NCI-H1694 (cell line): ENCODE data around the gene MB21D2.
"Not testable (repeated sequence)": the region's sequence is repeated elsewhere in the genome, so short reads cannot be mapped to it uniquely, and the experiment has no call there.

Source experiments
- DNase-seq: peaks from one replicate; lab custom pipeline; 2025; lab: John Stamatoyannopoulos, UW

MB21D2 gene

DNA sequence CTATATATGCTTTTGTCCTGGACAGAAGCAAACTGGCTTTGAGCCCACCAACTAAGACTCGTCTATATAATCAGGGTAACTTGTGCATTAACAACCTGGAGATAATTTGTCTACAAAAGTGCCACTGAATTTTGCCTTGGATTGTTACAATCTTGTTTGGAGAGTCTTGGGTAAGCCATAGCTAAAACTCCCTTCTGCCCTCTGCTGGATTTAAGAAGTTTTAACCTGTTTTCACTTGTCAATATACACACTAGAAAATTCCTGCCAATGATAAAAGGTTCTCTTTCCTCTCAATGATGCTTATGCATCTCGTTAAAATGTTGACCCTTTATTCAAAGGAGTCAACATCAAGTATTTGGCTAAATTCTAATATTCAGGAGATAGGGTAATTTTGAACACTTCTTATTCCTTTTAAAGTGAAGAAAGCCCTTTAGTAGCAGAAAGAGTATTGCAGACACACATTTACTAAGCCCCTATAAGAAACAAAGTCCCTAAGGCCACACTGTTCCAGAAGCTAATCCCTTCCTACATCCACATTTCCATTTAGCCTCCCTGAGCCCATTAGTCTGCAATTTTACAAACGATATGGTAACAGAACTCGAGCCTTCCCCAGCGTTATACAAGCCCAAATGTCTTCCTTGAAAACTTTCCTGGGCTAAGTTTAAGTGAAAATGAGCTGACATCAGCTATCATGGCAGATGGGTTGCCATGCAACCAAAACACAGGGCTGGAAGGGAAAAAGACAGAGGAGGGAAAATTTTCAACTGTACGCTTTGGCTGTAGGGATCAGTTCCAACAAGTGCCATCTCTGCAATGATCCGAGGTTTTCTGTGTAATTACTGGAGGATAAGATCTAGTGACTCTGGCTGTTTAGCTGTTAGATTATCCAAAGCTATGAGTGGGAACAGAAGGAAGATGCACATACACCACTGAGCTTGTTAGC is 114.4 kb downstream of the MB21D2 start:
- peak; percentile 18 for DNase-seq

- no peak for DNase-seq
Measured at GRCh38 chr3:192801985-192802384, 115.7 kb downstream of the MB21D2 start.

GRCh38 chr3:192799721-192800120 is 117.9 kb downstream of the MB21D2 start:
- no peak for DNase-seq

DNA sequence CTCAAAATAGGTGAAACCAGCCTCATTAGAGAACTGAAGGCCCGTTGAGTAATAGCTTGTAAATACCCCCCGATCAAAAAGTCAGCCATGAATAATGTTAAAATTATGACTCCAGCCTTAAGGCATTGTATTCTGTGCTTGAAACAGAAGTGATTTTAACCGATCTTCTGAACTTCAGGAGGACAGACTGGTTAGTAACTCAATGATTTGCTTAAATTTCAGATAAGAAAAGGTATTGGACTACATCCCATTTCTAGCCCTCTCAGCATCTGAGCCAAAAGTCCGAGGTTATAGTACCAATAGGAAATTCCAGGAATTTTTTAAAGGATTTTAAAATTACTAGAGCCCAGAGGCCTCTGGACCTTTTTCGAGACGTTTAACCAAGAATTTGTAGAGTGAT is 122.6 kb downstream of the MB21D2 start:
- no peak for DNase-seq

DNA sequence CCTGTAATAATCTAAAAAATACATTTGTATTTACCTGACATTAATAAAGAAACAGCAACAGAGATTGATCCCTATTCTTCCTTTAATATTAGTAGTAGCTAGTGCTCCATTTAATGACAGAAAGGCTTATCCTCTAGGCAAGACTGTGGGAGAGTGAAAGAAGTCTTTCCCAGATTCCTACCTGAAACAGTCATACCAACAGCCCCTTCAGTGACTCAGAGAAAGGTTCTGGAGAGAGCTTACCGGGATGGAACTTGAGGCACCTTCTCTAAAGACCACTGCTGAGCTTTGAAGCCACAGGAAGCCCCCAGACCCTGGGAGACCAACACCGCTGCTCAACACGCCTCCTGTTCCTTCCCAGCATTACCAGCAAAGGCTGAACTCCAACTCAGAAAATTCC is 123.4 kb downstream of the MB21D2 start:
- no peak for DNase-seq

DNA sequence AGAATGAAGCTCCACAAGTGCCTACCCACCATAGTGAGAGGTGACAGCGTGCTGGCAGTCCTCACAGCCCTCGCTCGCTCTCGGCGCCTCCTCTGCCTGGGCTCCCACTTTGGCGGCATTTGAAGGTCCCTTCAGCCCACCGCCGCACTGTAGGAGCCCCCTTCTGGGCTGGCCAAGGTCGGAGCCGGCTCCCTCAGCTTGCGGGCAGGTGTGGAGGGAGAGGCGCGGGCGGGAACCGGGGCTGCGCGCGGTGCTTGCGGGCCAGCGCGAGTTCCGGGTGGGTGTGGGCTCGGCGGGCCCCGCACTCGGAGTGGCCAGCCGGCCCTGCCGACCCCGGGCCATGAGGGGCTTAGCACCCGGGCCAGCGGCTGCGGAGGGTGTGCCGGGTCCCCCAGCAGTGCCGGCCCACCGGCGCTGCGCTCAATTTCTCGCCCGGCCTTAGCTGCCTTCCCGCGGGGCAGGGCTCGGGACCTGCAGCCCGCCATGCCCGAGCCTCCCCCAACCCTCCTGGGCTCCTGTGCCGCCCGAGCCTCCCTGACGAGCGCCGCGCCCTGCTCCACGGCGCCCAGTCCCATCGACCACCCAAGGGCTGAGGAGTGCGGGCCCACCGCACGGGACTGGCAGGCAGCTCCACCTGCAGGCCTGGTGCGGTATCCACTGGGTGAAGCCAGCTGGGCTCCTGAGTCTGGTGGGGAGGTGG is 128.7 kb downstream of the MB21D2 start:
- not testable (repeated sequence) for DNase-seq

- no peak for DNase-seq
Measured at GRCh38 chr3:192778508-192778907, 139.1 kb downstream of the MB21D2 start.

DNA sequence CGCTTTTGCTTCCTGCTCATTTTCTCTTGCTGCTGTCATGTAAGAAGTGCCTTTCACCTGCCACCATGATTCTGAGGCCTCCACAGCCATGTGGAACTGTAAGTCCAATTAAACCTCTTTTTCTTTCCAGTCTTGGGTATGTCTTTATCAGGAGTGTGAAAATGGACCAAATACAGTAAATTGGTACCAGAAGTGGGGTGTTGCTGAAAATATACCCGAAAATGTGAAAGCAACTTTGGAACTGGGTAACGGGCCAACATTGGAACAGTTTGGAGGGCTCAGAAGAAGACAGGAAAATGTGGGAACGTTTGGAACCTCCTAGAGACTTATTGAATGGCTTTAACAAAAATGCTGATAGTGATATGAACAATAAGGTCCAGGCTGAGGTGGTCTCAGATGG is 143.3 kb downstream of the MB21D2 start:
- DNase-seq, result not testable (repeated sequence)

DNA sequence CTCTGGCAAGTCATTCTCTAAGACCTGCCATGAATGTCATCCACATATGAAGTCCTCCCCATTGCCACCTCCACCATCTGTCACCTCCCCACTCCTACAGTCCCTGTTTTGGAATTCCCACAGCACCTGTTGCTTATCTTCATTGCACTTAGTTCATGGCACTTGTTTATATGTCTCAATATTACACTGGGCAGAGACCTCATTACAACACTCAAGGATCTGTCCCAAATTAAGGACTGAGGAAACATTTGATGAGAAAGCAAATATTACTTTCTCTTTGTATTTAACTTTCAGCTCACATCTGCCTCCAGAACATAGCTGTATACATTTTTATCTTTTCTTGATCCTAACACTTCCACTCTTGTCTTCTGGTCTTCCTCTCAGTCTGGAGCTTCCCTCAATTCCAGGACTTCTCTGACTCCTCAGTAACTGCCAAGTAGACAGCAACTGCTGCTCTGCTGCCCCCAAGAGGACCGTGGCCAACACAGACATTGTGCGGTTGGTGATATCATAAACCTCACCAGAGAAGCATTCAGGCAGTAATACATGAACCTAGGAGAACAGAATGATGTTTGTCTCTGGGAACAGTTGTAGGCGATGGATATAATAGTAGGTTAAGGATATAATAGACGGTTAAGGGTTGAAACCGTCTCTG is 145.3 kb downstream of the MB21D2 start:
- DNase-seq, result peak; percentile 43

DNA sequence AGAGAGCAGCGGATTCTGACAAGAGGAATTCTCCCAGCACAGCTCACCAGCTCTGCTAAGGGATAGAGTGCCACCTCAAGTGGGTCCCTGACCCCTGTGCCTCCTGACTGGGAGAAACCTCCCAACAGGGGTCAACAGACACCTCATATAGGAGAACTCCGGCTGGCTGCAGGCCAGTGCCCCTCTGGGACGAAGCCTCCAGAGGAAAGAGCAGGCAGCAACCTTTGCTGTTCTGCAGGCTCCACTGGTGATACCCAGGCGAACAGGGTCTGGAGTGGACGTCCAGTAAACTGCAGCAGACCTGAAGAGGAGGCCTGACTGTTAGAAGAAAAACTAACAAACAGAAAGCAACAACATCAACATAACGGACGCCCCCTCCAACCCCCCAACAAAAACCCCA is 159.0 kb downstream of the MB21D2 start:
- DNase-seq, result no peak

DNA sequence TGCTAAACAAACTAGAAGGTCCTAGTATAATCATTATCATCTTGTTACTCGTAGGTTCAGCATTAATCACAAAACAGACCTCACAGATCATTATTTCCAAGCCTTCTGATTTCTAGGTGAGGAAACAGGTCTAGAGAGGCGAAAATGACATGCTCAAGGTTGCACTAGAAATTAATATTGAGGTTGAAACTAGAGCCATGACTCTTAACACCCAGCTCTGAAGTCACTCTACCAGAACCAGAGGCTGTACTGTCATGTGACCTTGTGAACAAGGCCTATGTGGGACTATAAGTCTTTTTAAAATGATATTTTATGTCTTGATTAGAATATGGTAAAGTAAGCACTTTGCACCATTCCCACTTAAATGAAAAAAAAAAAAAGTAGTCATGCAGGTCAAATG is 166.5 kb downstream of the MB21D2 start:
- DNase-seq, result no peak

- no peak for DNase-seq
Measured at GRCh38 chr3:192750201-192750600, 167.5 kb downstream of the MB21D2 start.

DNA sequence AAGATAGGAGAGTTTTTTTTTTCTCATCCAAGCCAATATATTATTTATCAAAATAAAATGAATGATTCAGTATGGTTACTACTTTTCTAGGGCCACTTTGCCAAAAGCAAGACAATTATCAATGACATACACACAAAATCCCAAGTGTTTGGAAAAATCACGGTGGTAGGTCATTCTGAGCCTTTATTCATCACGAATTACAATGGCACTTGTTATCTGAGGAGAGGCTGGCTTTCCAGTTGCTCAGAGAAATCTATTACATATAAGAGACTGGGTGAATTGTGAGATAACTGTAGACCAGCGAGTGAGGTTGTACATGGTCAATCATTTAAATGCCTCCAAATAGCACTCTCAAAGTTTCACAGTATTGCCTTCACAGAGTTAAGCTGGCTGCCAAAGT is 169.9 kb downstream of the MB21D2 start:
- DNase-seq, result no peak

GRCh38 chr3:192747145-192747544 is 170.5 kb downstream of the MB21D2 start:
- DNase-seq, result no peak
